HS-27A (cell line): ENCODE measurements around the gene NENF.

ENCODE experiments used
- DNase-seq: peaks from one replicate; pipeline ENCODE4 v3.0.0-alpha.2; 2012; ENCODE audit warnings: low read depth, missing footprints

NENF gene

DNA sequence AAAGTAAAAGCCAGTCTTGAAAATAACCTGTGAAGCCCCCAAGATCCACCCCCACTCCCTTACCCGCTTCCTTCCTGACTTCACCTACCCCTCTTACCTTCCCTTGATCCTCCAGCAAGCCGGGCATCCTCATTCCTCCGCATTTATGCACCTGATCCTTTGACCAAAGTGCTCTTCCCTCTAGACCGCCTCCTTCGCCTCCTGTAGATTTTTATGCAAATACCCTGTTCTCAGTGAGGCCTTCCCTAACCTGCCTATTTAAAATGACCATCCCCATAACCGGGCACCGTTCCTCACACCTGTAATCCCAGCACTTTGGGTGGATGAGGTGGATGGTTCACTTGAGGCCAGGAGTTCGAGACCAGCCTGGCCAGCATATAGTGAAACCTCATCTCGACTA lies 1.1 kb upstream of the NENF start:
- no peak for DNase-seq

DNA sequence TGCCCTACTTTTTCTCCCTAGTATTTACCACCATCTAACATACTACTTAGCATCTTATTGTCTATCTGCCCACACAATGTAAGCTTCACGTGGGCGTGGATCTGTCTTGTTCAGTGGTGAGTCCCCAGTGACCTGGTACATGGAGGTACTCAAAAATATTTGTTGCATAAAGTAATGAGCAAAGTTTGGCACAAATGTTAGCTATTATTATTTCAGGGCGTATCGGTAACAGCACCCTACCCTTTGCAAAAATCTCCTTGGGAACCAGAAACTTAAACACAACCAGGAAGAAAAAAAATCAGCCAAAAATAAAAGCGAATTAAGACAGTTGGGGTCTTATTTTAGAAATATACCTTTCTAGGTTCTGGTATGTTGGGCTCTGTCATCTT lies 454 bp upstream of the NENF start:
- DNase-seq = no peak

DNA sequence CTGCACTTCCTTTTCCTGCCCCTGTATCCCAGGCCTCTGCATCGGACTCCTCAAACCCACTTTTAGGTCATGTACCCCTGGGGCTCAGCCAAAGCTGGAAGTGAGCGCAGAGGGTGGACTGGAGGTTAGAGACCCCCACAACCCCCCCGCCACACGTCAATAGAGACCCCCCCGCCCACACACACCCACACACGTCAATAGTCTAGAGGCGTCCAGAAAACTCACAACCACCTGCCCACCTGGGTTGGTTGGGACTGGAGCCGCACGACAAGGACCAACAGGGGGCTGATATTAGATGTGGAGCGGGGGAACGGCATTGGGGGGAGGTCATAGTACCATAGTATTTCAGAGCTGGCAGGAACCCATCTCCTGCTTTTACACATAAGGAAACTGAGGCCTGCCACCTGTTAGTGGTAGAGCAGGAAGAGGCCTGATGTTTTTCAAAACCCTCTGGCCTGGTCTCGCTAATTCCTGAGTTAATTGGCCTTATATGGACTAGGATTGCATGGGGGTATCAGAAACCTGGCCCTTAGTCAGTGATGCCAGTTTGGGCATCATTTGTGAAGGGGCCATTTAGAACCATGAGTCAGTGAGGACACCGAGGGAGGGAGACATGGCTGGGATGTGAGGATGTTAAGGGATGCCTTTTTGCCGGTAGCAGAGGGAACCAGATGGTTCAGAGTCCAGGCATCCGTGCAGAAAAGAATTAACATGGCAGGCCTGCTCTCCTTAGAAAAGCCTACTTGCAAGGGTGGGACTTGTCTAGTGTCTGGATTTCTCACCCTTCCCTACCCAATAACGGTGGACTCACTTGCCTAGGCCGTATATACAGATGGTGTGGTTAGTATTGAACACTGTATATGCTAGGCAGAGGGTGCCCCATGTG lies 1.1 kb downstream of the NENF start:
- DNase-seq = no peak

DNA sequence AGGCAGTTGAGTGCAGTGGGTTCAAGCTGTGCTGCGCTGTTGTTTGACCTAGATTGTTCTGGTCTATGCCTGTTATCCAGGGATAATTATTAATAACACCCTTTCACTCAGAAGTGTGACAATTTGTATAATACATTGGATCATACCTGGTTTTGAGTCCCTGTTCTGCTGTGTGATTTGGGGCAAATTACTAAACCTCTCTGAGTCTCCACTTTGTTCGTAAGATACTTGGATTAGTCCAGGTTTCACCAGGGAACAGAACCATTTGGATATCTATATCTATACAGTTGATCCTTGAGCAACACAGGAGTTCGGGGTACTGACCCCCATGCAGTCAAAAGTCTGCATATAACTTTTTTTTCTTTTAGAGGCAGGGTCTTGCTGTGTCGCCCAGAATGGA lies 2.3 kb downstream of the NENF start:
- no peak for DNase-seq

DNA sequence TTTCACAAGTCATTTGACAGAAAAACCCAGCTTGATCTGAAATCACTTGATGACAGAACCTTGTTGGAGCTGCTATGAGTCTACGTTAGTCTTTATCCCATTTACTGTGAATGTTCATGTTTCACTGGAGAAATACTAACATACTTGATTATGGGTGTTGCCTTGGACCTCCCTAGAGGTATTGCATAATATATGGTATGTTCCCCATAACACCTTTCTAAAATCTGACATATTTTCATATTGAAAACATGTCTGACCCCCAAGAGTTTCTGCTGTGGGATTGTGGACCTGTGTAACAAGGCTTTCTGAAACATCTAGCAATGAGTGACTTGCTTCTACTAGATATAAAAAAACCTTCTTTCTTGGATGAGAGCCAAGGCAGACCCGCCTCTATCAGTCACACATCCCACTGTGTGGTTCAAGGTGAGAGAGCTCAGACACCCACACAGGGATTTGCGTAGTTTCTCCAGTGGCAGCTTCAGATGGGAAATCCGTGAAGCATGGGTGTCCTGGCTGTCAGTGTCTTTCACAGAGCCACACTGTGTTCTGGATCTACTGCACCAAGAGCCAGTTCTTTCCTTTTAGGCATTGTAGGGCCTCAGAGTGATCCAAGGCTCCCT lies 4.6 kb downstream of the NENF start:
- DNase-seq = no peak

DNA sequence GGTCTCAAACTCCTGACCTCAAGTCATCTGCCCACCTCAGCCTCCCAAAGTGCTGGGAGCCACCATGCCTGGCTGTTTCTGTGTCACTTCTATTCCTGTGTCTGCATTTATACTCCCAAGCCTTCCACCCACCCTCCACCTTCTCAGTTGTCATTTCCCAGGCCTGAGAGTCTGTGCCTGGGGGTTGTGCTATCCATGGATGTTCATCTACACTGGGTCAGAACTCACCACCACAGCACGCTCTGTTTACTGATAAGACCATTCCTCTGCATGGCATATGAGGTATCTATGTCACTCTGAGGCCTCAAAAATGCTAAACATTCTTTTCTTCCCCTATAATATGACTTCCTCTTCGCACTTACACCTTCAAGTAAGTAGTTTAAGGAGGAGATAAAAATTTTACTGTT lies 6.1 kb downstream of the NENF start:
- DNase-seq = no peak

DNA sequence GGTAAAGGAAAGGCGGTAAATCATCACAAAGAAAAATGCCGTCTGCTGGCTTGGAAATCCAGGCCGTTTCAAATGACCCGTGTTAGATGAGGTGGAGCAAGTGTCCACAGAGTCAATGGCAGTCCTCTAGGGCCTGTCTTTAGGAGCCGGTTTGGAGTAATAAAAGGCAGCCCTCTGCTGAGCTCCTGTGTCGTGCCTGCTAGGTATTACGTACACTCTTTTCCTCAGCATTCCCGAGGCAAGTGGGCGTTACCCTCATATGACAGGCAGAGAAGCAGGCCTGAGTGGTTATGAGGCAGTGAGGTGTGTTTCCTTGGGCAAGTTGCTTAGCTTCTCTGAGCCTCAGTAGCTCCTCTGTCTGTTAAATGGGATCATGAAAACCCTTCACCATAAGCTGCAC lies 7.7 kb downstream of the NENF start:
- DNase-seq = no peak

DNA sequence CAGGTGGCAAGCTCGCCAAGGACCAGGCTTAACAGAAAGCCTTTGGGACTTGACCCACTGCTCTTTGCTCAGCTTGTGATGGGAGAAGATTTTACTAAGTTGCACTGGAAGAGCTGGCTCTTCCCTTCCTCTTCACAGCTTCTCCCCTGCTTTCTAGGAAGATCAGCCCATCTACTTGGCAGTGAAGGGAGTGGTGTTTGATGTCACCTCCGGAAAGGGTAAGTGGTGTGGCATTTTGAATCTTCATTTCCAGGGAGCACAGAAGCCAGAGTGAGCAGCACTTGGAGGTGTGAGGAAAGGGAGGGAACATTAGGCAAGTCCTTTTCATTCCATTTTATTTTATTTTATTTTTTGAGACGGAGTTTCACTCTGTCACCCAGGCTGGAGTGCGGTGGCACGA lies 9.7 kb downstream of the NENF start:
- no peak for DNase-seq

DNA sequence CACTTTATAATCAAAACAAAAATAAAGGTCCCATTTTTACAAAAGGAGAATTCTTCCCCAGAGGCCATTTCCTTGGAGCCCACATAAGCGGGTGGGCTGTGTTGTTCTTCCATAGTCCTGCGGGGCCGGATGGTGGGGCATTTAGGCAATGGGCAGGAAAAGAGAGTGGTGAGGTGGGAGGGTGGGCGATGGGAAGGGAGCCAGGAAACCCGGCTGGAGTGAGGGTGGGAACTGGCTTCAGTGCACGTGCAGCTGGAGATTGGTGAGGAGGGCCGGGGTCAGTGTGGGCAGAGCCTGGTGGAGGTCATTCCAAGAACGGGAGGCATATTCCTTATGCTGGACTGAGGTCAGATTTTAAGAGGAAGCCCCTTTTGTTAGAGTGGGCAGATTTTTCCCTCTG lies 13.6 kb downstream of the NENF start:
- DNase-seq = no peak

DNA sequence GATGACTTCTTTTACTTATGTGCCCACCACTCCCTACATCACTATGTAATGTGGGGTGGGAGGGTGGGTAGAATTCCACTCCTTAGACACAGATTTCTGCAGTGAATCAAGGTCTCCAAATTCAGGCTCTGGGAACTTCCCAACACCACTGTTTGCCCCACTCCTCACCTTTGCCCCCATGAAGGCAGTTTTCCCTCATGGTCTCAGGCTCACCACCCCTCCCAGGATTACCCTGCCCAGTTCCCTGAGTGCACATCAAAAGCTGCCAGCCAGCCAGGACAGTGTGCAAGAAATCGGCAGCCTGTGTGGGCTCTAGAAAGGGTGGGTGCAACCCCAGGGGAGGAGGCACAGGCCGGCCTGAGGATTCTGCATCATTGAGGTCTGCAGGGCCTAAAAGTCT lies 14.8 kb downstream of the NENF start:
- DNase-seq = no peak

DNA sequence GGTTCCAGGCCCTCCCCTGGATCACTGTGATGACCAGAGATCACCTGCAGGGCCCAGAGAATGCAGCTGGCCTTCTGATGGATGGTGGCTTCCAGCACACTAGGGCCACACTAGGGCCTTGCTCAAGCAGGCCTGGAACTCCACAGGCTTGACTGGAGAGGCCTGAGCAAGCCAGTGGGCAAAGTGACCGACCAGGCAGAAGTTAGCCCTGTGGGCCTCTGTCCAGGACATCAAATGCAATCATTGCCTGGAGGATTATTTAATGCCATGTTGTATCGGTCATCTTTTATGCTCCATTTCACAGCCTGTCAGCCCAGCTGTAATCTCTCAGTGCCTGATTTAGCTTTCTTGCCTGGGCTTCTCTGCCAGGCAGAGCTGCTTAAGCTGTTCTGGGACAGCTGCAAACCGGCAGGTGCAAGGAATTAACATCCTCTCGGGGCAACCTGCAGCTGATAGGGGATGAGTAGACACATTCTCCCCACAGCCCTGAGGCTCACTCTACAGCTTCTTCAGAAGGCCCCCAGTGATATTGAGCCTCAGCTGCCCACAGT lies 17.7 kb downstream of the NENF start:
- DNase-seq = no peak

DNA sequence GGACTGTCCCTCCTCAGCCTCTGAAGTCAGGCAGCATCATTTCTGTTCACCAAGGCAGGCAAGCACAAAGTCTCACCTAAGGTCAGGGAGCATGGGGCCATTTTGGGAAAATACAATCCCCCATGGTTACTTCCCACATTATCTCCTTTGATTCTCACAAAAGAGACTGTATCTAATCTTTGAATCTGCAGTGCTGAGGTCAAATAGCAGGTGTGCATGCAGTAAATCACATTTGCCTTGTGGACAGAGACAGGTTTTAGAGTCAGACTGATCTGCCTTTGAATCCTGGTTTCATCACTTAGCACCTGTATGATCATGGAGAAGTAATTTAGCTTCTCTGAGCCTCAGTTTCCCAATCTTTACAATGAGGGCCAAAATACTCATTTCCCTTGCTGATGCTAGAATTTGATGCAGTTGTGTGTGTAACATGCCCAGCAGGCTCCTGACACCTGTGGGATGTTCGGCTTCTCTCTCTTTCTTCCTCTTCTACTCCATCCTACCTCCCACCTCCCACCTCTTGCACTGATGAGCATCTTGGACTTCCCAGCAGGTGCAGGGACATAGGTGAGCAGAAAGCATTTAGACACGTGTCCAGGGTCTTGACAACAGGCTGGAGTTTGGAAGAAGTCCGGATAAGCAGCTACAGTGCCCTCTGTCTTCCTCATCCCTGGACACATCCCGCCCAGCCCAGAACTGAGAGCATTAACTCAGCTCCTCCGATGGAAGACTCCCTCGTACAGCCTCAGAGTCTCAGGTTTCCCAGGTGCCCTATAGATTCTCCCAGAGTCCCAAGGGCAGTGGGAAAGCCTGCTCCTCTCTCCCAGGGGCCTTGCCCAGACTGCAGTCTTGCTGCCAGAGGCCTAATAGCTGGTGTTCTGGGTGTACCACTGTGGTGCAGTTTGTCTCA lies 18.9 kb downstream of the NENF start:
- no peak for DNase-seq

DNA sequence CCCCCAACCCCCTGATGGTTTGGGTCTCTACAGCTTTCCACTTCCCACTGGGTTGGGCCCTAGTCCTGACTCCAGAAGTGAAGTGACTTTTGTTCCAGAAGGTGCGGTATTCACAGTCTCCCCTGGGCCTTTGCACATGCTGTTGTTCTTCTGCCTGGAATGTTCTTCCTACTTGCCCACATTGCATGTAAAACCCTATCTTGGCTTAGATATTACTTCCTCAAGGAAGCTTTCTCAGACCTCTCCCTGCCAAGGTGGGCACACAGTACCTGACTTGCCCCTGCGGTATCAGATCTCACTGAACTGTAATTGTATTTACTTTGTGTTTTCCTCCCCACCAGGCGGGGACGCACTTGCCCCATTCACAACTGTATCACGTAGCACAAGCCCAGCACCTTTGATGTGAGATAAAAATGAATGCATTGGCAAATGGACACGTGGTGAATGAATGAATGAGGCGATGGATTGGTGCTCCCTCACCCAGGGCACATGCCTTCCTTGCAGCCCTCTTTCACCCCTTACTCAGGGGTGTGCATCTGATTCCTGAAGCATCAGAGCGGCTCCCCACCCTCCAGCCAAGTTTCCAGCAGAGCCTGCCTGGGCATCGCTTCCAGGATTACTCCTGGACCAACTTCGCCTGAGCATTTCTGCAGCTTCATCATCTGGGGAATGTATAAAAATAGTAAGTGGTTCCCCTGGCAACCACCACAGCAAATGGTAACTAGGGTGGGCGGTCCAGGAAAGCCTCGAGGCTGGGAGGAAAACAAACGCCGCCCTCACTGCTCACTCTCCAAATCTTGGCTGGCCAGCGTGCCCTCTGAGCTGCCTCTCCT lies 19.8 kb downstream of the NENF start:
- no peak for DNase-seq

DNA sequence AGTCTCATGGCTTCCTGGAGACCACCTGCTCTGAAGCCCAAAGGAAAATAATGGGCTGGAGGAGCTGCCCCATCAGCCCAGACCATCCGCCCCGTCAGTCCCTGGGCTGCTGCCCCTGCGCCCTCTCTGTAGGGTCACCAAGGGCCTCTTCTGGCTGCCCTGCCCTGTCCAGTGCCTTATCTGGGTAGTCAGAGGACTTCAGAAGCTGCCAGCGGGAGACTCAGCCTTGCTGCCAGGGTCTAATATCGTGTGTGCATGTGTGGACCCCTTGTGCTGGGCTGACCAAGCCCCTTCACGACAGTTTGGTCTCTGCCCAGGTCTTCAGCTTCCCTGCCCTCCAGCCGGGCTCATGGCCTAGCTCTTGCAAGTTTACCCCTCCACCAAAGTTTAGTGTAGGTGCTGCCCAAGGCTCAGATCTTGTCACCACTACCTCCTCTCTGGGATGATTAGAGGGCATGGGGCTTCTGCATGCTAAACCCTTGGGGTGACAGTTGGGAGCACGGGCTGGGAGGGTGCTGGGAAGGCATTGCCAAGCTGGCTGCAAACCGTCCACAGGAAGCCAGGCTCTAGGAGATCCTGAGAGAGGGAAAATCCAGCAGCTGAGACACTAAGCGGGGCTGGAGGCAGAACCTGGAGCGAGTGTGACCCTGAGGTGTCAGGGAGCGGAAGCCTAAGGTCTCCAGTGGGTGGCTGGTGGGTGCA lies 20.6 kb downstream of the NENF start:
- no peak for DNase-seq

DNA sequence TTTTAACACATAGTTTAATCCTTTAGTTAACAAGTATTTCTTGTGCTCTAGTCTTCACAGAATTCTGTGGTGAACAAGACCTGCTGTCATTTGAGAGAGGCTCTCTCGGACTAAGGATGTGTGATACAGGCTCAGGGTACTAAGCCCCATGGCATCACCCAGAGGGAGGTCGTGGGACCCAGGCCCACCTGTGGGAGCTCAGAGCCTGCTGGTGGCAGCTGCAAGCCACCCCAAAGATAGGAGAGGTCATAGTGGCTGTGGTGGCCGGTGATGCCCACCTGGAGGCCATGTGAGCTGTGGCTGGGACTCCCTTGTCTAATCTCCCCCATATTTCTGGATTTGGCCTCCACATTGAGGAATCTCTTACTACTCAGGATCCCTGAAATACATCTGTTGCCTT lies 22.0 kb downstream of the NENF start:
- no peak for DNase-seq

DNA sequence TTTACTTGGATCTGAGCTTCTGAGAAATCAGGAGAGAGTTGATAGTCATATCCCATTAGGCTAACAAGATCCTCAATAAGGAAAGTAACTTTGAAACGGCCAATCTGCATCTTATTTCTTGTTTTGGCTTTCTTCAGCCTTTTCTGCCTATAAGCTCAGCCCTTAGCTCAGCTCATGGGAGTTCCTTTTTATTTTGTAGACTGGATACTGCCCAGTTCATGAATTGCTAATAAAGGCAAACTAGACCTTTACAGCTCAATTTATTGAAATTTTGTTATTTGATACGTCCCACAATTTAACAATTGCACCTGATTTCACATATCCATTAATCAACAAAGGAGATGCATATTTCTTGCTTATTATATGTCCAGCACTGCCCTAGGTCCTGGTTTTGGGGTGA lies 22.7 kb downstream of the NENF start:
- DNase-seq = no peak

DNA sequence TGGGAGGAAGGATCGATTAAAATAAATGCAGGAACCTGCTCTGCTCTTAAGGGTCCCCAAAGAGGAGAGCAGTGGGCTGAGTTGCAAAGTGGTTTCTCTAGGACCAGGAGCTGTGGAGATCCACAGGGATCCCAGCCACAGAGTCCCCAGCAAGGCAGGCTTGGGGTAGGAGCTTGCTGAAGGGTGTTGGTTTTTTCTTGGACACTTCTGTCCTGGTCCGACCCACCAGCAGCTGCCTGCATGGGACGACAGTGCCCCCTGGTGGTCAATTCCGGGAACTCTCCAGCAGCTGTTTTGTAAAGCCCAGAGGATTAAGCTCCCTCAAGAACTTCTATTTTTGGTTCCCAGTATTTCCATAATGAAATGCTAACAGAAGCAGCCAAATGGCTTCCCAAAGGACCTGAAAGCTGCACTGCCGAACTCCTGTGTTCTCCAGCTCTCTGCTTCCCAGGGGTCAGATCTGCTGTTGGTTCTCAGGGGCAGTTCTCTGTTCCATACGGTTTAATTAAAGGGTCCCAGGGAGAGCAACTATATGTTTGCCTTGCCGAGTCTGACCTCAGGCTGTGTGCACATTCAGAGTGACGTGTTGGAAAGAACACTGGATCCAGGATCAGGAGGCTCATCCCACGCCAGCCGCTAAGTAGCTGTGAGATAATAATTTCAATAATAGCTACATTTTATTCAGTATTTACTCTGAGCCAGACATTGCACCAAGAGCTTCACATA lies 23.2 kb downstream of the NENF start:
- DNase-seq = no peak

DNA sequence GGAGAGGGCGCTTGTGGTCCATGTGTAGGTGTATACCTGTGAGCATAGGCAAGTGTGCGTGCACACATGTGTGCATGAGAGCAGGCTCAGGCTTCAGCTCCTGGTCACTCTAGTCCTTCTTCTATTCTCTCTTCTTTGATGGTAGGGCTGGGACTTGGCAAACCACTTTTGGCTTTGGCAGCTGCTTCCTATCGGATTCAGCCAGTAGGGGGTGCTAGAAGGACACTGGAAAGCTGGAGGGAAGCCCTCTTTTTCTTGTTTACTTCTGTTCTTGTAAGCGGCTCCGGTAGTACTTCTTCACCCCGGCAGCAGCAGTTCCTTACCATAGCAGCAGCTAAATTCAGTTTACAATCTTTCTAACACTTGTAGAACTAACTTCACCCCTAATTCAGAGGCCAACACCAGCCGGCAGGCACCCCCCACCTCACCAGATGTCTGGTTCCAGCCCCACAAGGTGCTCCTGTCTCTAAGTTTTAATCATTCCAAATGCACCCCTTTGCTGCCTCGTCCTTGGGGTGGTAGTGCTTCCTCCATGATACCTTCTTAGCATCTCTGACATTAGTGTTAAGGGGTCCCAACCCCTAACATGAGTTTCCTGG lies 25.1 kb downstream of the NENF start:
- DNase-seq = no peak

DNA sequence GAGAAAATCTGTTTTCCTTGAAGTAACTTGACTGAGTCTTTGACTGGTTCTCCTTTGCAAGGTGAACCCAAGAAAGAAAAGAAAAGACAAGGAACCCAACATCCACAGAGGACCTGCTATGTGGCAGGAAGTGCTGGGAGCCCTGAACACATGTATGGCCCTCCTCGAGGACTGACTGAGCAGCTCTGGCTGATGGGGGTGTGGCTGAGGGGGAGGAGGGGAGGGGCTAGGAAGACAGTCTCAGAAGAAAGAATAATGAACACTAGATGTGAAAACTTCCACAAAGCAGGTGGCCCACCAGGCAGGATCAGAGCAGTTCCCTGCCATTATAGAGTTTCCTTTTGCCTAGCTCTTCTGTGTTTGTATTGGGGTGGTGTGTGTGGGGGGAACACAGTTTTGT lies 26.1 kb downstream of the NENF start:
- no peak for DNase-seq

DNA sequence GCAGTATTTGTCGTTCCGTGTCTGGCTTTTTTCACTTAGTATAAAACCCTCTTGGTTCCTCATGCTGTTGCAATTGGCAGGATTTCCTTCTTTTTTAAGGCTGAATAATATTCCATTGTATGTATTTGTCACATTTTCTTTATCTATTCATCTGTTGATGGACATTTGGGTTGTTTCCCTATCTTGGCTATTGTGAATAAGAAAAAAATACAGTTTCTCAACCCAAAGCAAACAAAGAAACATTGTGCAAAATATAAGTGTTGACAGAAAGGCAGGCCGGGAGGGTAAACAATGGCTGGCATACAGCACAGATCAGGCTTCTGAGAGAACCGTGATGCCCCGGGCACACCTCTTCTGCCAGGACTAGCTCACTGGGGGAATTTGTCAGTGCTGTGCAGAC lies 26.9 kb downstream of the NENF start:
- no peak for DNase-seq
